WTC11 (cell line): ENCODE results near the gene SIGLEC12.

Experiments used
- JUN ChIP-seq: sonication (generic); formaldehyde crosslinking; IDR thresholded peaks from 2 replicates; pipeline ENCODE4 v1.8.0; 2023; ENCODE audit warnings: mild to moderate bottlenecking, missing genetic modification reagents
- NR3C1 ChIP-seq: sonication (generic); formaldehyde crosslinking; conservative IDR thresholded peaks from 2 replicates; pipeline ENCODE4 v1.8.1; 2023; ENCODE audit warnings: low read depth, mild to moderate bottlenecking, missing genetic modification reagents
- RELA ChIP-seq: sonication (generic); formaldehyde crosslinking; IDR thresholded peaks from 2 replicates; pipeline ENCODE4 v1.8.1; 2022; ENCODE audit warnings: missing genetic modification reagents, mild to moderate bottlenecking, borderline replicate concordance
- TF ChIP-seq, protein P1 (sequence below): fragments of 200-600 bp; IDR thresholded peaks from 2 replicates; pipeline ENCODE4 v1.8.0; 2022; ENCODE audit warnings: antibody characterized with exemption
- TF ChIP-seq, protein P2 (sequence below): fragments of 250-450 bp; sonication (Bioruptor Pico); IDR thresholded peaks from 2 replicates; pipeline ENCODE4 v1.9.0; 2021; ENCODE audit warnings: mild to moderate bottlenecking
- TF ChIP-seq, protein P3 (sequence below): sonication (generic); formaldehyde crosslinking; IDR thresholded peaks from 2 replicates; pipeline ENCODE4 v1.8.1; 2023; ENCODE audit warnings: mild to moderate bottlenecking, missing genetic modification reagents

DNA sequence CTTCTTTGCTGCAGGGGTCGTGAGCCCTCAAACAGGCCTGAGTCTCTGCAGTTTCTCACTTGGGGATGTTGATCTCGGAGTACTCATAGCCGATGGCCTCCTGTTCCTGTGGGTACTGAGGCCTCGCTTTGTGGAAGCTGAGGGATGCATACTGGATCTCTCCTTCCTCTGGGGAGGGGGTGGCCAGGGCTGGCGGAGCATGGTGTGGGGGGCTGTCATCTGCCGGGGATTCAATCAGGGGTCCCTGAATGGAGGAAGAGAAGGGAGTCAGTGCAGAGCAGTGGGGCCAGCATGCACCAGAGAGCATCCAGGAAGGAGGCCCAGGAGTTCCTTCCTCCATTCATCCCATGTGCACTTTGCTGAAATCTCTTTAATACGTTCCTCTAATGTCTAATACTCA is 10.0 kb downstream of the SIGLEC12 start:
- TF ChIP-seq, protein P1, sequence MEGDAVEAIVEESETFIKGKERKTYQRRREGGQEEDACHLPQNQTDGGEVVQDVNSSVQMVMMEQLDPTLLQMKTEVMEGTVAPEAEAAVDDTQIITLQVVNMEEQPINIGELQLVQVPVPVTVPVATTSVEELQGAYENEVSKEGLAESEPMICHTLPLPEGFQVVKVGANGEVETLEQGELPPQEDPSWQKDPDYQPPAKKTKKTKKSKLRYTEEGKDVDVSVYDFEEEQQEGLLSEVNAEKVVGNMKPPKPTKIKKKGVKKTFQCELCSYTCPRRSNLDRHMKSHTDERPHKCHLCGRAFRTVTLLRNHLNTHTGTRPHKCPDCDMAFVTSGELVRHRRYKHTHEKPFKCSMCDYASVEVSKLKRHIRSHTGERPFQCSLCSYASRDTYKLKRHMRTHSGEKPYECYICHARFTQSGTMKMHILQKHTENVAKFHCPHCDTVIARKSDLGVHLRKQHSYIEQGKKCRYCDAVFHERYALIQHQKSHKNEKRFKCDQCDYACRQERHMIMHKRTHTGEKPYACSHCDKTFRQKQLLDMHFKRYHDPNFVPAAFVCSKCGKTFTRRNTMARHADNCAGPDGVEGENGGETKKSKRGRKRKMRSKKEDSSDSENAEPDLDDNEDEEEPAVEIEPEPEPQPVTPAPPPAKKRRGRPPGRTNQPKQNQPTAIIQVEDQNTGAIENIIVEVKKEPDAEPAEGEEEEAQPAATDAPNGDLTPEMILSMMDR = no peak
- TF ChIP-seq, protein P2, sequence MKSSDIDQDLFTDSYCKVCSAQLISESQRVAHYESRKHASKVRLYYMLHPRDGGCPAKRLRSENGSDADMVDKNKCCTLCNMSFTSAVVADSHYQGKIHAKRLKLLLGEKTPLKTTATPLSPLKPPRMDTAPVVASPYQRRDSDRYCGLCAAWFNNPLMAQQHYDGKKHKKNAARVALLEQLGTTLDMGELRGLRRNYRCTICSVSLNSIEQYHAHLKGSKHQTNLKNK (CRISPR knock-in tag) = no peak
- TF ChIP-seq RELA (CRISPR knock-in tag) (no peak), NR3C1 (CRISPR knock-in tag) (no peak), JUN (CRISPR knock-in tag) (no peak)
- TF ChIP-seq, protein P3, sequence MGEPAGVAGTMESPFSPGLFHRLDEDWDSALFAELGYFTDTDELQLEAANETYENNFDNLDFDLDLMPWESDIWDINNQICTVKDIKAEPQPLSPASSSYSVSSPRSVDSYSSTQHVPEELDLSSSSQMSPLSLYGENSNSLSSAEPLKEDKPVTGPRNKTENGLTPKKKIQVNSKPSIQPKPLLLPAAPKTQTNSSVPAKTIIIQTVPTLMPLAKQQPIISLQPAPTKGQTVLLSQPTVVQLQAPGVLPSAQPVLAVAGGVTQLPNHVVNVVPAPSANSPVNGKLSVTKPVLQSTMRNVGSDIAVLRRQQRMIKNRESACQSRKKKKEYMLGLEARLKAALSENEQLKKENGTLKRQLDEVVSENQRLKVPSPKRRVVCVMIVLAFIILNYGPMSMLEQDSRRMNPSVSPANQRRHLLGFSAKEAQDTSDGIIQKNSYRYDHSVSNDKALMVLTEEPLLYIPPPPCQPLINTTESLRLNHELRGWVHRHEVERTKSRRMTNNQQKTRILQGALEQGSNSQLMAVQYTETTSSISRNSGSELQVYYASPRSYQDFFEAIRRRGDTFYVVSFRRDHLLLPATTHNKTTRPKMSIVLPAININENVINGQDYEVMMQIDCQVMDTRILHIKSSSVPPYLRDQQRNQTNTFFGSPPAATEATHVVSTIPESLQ (CRISPR knock-in tag) = no peak
